ENCODE measurements around the gene SPTSSA.
"Not testable (repeated sequence)": the region's sequence is repeated elsewhere in the genome, so short reads cannot be mapped to it uniquely, and the experiment has no call there.

SPTSSA gene

DNA sequence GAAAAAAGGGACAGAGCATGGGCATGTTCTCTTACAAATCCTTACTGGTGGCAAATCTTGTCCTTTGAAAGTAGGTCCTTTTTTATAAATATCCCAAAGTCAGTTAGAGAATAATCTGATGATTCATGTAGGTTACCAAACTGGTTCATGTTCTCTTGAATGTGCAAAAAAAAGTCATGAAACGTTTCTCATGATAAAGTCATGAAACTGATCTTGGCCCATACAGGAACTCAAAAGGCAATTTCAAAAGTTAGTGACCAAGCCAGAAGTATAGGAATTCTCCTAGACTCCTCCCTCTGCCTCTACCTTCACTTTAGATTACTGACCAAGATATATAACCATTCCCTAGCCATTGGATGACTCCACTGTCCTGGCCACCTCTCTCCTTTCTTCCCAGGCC, 27.3 kb upstream of the SPTSSA start:
- Mint-ChIP-seq H3K36me3 (ENCODE audit: insufficient read depth) (peaks cover 2% of the 10 kb centered on the region), H3K27ac (ENCODE audit: low read depth) (no peak overlapping the region), H3K9me3 (no peaks in the 10 kb centered on the region), H3K4me1 (no peaks in the 10 kb centered on the region), H3K27me3 (peaks cover 20% of the 10 kb centered on the region), H3K4me3 (no peak overlapping the region)
- ATAC-seq (replicated peaks; ENCODE audit: extremely low read depth, poor library complexity, severe bottlenecking): no peak
- DNase-seq (ENCODE audit: low spot score in 2 of 2): no peak

DNA sequence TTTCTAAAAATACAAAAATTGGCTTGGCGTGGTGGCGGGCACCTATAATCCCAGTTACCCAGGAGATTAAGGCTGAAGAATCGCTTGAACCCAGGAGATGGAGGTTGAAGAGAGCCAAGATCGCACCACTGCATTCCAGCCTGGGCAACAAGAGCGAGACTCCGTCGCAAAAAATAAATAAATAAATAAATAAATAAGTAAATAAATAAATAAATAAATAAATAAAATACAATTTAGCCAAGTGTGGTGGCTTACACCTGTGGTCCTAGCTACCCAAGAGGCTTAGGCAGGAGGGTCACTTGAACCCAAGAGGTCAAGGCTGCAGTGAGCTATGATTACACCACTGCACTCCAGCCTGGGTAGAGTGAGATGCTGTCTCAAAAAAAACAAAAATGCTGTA, 26.5 kb upstream of the SPTSSA start:
- DNase-seq (ENCODE audit: low spot score in 2 of 2) (no peak), ATAC-seq (replicated peaks; ENCODE audit: extremely low read depth, poor library complexity, severe bottlenecking) (no peak)
- H3K36me3 Mint-ChIP-seq (ENCODE audit: insufficient read depth): peaks cover 2% of the 10 kb centered on the region
- no peak overlapping the region for H3K4me3 Mint-ChIP-seq
- H3K27me3 Mint-ChIP-seq: peaks cover 20% of the 10 kb centered on the region
- no peaks in the 10 kb centered on the region for H3K9me3 Mint-ChIP-seq
- H3K4me1 Mint-ChIP-seq: no peaks in the 10 kb centered on the region
- no peak overlapping the region for H3K27ac Mint-ChIP-seq (ENCODE audit: low read depth)

DNA sequence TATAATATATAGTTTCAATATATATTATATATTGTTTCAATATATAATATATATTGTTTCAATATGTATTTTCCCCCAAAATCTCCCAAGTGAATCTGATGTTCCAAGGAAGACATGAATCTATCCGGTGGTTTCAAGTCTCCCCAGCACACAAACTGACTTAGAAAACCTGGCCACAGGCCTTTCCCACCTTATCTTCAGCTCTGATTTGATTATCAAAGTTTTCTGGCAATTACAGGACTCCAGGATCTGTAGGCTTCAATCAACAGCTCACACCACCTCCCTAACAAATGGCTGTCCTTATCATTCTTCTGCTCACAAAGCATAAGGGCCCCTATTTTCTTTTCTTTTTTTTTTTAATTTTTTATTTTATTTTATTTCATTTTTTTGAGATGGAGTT, 22.7 kb upstream of the SPTSSA start:
- H3K36me3 Mint-ChIP-seq (ENCODE audit: insufficient read depth): peaks cover 2% of the 10 kb centered on the region
- no peak overlapping the region for H3K27ac Mint-ChIP-seq (ENCODE audit: low read depth)
- DNase-seq (ENCODE audit: low spot score in 2 of 2) (no peak), ATAC-seq (replicated peaks; ENCODE audit: extremely low read depth, poor library complexity, severe bottlenecking) (no peak)
- H3K9me3 Mint-ChIP-seq: no peaks in the 10 kb centered on the region
- no peaks in the 10 kb centered on the region for H3K4me1 Mint-ChIP-seq
- H3K4me3 Mint-ChIP-seq: no peak overlapping the region
- H3K27me3 Mint-ChIP-seq: no peaks in the 10 kb centered on the region

DNA sequence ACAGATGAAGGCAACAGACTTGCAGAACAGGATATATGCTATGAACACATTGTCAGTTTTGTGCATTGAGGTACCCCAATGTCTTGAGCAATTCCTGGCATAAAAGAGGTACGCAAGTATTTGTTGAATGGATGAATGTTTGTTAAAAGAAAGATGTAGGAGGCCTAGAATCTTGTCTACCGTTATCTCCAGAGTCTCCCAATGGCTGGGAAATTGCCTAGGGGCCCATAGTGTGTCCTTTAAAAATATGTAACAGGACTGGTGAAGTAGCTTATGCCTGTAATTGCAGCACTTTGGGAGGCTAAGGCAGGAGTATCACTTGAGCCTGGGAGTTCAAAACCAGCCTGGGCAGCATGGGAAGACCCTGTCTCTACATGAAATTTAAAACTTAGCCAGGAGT, 20.4 kb upstream of the SPTSSA start:
- no peaks in the 10 kb centered on the region for H3K4me1 Mint-ChIP-seq
- H3K36me3 Mint-ChIP-seq (ENCODE audit: insufficient read depth): peaks cover 2% of the 10 kb centered on the region
- H3K27me3 Mint-ChIP-seq: no peaks in the 10 kb centered on the region
- DNase-seq (ENCODE audit: low spot score in 2 of 2): no peak
- H3K9me3 Mint-ChIP-seq: no peaks in the 10 kb centered on the region
- no peak for ATAC-seq (replicated peaks; ENCODE audit: extremely low read depth, poor library complexity, severe bottlenecking)
- no peak overlapping the region for H3K27ac Mint-ChIP-seq (ENCODE audit: low read depth)
- no peak overlapping the region for H3K4me3 Mint-ChIP-seq

DNA sequence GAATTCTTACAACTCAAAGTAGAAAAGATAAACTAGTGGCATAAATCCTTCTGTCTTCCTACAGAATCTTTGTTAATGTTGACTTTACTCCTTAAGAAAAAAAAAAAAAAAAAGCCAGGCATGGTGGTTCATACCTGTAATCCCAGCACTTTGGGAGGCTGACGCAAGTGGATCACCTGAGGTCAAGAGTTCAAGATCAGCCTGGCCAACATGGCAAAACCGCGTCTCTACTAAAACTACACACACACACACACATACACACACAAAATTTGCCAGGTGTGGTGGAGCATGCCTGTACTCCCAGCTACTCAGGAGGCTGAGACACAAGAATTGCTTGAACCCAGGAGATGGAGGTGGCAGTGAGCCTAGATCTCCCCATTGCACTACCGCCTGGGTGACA, 17.7 kb upstream of the SPTSSA start:
- ATAC-seq (replicated peaks; ENCODE audit: extremely low read depth, poor library complexity, severe bottlenecking) (no peak), DNase-seq (ENCODE audit: low spot score in 2 of 2) (no peak)
- H3K27me3 Mint-ChIP-seq: no peaks in the 10 kb centered on the region

DNA sequence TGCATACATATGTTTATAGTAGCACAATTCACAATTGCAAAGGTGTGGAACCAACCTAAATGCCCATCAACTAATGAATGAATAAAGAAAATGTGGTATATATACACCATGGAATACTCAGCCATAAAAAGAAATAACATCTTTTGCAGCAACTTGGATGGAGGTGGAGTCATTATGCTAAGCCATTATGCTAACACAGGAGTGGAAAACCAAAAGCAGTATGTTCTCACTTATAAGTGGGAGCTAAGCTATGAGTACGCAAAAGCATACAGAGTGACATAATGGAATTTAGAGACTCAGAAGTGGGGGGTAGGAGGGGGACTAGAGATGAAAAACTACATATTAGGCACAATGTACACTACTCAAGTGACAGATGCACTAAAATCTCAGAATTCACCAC, 16.2 kb upstream of the SPTSSA start:
- ATAC-seq (replicated peaks; ENCODE audit: extremely low read depth, poor library complexity, severe bottlenecking) (no peak), DNase-seq (ENCODE audit: low spot score in 2 of 2) (no peak)
- Mint-ChIP-seq H3K36me3 (ENCODE audit: insufficient read depth) (no peaks in the 10 kb centered on the region), H3K9me3 (no peaks in the 10 kb centered on the region), H3K27ac (ENCODE audit: low read depth) (no peak overlapping the region), H3K4me1 (no peaks in the 10 kb centered on the region), H3K27me3 (no peaks in the 10 kb centered on the region), H3K4me3 (no peak overlapping the region)

More for the DNA sequence above, 17.7 kb upstream of the SPTSSA start:
- Mint-ChIP-seq H3K36me3 (ENCODE audit: insufficient read depth) (no peaks in the 10 kb centered on the region), H3K4me1 (no peaks in the 10 kb centered on the region), H3K4me3 (no peak overlapping the region), H3K27ac (ENCODE audit: low read depth) (no peak overlapping the region), H3K9me3 (no peaks in the 10 kb centered on the region)

DNA sequence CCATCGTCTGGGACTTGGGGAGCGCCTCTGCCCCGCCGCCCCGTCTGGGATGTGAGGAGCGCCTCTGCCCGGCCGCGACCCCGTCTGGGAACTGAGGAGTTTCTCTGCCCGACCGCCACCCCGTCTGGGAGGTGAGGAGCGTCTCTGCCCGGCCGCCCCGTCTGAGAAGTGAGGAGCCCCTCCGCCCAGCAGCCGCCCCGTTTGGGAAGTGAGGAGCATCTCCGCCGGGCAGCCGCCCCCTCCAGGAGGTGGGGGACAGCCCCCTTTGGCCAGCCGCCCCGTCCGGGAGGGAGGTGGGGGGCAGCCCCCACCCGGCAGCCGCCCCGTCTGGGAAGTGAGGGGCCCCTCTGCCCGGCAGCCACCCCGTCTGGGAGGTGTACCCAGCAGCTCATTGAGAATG, 14.0 kb upstream of the SPTSSA start:
- not testable (repeated sequence) for H3K36me3 Mint-ChIP-seq (ENCODE audit: insufficient read depth); H3K27ac Mint-ChIP-seq (ENCODE audit: low read depth); DNase-seq (ENCODE audit: low spot score in 2 of 2); H3K9me3 Mint-ChIP-seq; H3K4me3 Mint-ChIP-seq; H3K27me3 Mint-ChIP-seq; H3K4me1 Mint-ChIP-seq; ATAC-seq (replicated peaks; ENCODE audit: extremely low read depth, poor library complexity, severe bottlenecking)

DNA sequence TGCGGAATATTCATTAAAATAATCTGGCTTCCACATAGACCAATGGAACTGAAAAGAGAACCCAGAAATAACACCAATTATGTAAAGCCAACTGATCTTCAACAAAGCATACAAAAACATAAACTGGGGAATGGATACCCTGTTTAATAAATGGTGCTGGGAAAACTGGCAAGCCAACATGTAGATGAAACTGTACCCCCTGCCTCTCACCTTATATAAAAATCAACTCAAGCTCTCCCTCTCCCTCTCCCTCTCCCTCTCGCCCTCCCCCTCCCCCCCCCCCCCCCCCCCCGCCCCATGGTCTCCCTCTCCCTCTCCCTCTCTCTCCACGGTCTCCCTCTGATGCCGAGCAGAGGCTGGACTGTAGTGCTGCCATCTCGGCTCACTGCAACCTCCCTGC, 13.1 kb upstream of the SPTSSA start:
- ATAC-seq (replicated peaks; ENCODE audit: extremely low read depth, poor library complexity, severe bottlenecking) (no peak), DNase-seq (ENCODE audit: low spot score in 2 of 2) (no peak)
- Mint-ChIP-seq H3K9me3 (no peaks in the 10 kb centered on the region), H3K27me3 (no peaks in the 10 kb centered on the region), H3K4me1 (no peaks in the 10 kb centered on the region), H3K27ac (ENCODE audit: low read depth) (no peak overlapping the region), H3K4me3 (no peak overlapping the region), H3K36me3 (ENCODE audit: insufficient read depth) (no peaks in the 10 kb centered on the region)

DNA sequence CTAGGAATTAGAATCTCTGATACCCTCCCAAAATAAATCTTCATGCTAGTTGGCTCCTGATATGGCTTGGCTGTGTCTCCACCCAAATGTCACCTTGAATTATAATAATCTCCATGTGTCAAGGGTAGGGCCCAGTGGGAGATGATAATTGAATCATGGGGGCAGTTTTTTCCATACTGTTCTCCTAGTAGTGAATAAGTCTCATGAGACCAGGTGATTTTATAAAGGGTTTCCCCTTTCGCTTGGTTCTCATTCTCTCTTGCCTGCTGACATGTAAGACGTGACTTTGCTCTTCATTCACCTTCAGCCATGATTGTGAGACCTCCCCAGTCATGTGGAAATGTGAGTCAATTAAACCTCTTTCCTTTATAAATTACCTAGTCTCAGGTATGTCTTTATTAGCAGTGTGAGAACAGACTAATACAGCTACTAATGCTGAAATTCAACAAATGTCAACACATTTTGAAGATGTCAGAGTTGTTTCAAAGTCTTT, 12.2 kb upstream of the SPTSSA start:
- DNase-seq (ENCODE audit: low spot score in 2 of 2): no peak
- no peak overlapping the region for H3K27ac Mint-ChIP-seq (ENCODE audit: low read depth)
- H3K27me3 Mint-ChIP-seq: no peaks in the 10 kb centered on the region
- H3K36me3 Mint-ChIP-seq (ENCODE audit: insufficient read depth): no peaks in the 10 kb centered on the region
- H3K9me3 Mint-ChIP-seq: no peaks in the 10 kb centered on the region
- ATAC-seq (replicated peaks; ENCODE audit: extremely low read depth, poor library complexity, severe bottlenecking): no peak
- no peaks in the 10 kb centered on the region for H3K4me1 Mint-ChIP-seq
- H3K4me3 Mint-ChIP-seq: no peak overlapping the region

DNA sequence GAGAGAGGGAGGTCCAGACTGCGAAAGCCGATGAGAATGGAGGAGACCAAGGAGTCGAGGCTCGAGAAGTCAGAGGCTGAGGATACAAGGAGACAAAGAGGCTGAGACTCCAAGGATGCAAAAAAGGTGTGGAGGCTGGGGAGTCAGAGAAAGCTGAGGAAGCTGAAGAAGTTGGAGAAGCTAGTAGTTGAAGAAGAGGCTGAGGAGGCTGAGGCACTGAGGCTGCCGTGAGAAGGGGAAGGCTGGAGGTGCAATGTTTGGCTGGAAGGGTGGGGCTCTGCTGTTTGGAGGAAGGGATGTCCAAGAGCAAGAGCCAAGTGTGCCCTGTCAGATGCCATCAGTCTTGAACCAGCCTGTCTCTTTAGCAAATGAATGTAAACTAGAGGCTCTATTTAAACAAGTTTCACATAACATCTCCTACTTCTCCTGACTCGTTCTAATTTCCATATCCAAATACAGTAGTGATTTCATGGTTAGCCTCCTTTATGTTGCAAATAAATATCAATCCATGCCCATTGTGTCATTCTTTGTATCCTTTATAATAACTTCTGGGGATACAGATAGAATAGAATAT, 10.8 kb upstream of the SPTSSA start:
- Mint-ChIP-seq H3K4me1 (no peaks in the 10 kb centered on the region), H3K27ac (ENCODE audit: low read depth) (no peak overlapping the region), H3K9me3 (no peaks in the 10 kb centered on the region), H3K4me3 (no peak overlapping the region), H3K36me3 (ENCODE audit: insufficient read depth) (no peaks in the 10 kb centered on the region), H3K27me3 (no peaks in the 10 kb centered on the region)
- no peak for ATAC-seq (replicated peaks; ENCODE audit: extremely low read depth, poor library complexity, severe bottlenecking)
- DNase-seq (ENCODE audit: low spot score in 2 of 2): no peak

DNA sequence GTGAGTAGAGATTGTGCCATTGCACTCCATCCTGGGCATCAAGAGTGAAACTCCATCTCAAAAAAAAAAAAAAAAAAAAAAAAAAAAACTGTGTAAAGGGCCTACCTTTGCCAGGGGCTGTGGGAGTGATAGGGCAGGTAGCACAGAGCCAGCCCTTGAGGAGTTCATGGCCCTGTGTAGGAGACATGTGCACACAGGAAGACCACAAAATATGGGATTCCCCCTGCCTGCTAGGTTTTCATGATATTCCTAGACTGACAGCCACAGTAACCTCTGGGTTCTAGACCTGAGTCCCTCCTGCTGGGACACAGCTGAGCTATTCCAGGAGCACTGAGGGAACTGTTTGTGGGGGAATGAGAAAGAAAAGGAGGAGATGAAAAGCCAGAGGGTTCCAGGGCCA, 8.3 kb upstream of the SPTSSA start:
- no peaks in the 10 kb centered on the region for H3K36me3 Mint-ChIP-seq (ENCODE audit: insufficient read depth)
- no peak overlapping the region for H3K4me3 Mint-ChIP-seq
- ATAC-seq (replicated peaks; ENCODE audit: extremely low read depth, poor library complexity, severe bottlenecking): no peak
- H3K27ac Mint-ChIP-seq (ENCODE audit: low read depth): no peak overlapping the region
- H3K4me1 Mint-ChIP-seq: no peaks in the 10 kb centered on the region
- no peaks in the 10 kb centered on the region for H3K9me3 Mint-ChIP-seq
- no peaks in the 10 kb centered on the region for H3K27me3 Mint-ChIP-seq
- no peak for DNase-seq (ENCODE audit: low spot score in 2 of 2)

DNA sequence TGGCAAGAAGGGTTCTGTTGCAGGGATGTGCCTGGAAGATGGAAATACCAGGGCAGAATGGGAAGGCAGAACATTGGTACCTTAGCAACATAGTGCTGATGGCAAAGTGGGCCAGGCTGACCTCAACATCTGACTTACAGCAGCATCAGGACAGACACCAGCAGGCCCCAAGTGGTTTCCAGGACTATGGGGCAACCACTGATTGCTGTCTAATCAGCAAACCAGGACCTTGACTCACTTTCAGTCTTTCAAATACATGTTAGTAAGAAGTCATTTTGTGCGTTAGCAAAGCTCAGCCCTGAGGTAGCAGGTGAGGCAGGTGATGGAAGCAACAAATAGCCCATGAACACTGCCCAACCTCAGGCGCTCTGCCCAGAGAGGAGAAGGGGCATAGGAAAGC, 4.7 kb upstream of the SPTSSA start:
- Mint-ChIP-seq H3K4me3 (no peak overlapping the region), H3K27me3 (no peaks in the 10 kb centered on the region), H3K36me3 (ENCODE audit: insufficient read depth) (no peaks in the 10 kb centered on the region), H3K9me3 (no peaks in the 10 kb centered on the region), H3K27ac (ENCODE audit: low read depth) (no peak overlapping the region), H3K4me1 (peaks cover 7% of the 10 kb centered on the region)
- DNase-seq (ENCODE audit: low spot score in 2 of 2): no peak
- ATAC-seq (replicated peaks; ENCODE audit: extremely low read depth, poor library complexity, severe bottlenecking): no peak

DNA sequence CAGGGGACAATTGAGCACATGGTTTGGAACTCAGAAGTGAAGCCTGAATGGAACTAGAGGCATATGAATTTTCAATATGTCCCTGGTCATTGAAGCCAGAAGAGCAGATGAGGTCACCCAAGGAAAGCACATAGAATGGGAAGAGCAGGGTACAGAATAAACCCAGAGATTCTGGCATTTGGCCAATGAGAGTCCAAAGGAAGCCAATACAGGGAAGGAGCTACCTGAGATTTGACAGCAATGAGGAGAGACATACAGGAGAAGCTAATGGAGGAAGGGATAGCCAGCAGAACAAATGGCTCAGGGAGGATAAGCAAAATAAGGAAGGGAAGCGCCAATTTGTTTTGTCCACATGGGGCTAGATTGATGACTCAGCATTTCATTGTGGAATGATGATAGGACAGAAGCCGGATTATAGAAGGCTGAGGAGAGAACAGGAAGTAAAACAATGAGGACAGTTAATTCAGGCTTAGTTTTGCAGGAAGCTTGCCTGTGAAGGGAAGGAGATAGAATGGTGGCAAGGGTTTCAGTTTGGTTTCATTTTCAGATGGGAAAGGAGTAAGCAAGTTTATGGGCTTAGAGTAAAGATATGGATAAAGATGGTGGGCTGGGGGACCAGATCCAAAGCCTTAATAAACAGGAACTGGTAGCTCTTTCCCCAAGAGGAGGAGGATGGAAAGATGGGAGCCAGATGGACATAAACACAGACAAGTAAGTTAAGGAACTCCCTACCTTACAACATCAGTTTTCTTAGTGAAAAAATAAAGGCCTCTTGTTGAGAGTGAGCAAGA, 3.2 kb upstream of the SPTSSA start:
- Mint-ChIP-seq H3K9me3 (no peaks in the 10 kb centered on the region), H3K4me3 (no peak overlapping the region), H3K4me1 (peaks cover 17% of the 10 kb centered on the region), H3K27ac (ENCODE audit: low read depth) (no peak overlapping the region), H3K36me3 (ENCODE audit: insufficient read depth) (peaks cover 2% of the 10 kb centered on the region), H3K27me3 (no peaks in the 10 kb centered on the region)
- ATAC-seq (replicated peaks; ENCODE audit: extremely low read depth, poor library complexity, severe bottlenecking) (no peak), DNase-seq (ENCODE audit: low spot score in 2 of 2) (no peak)
